HG02763 (cell line): Measurements from ENCODE around the gene FOXD4L1.
"Not testable (repeated sequence)": the region's sequence is repeated elsewhere in the genome, so short reads cannot be mapped to it uniquely, and the experiment has no call there.

ENCODE experiments used
- ATAC-seq: cut with Tn5 transposase; IDR thresholded peaks from one replicate; pipeline ENCODE4 v1.9.1; 2021; ENCODE audit warnings: mild to moderate bottlenecking, moderate library complexity; ENCODE audit not compliant: unreplicated experiment

Gene FOXD4L1

GRCh38 chr2:113498365-113498764 lies at the start of gene FOXD4L1:
Gene FOXD4L1, plus strand, starts transcription at chr2:113498665. Its CDS starts 592 bp downstream, at chr2:113499257.
- not testable (repeated sequence) for ATAC-seq

- not testable (repeated sequence) for ATAC-seq
Measured at GRCh38 chr2:113465770-113466169, 32.7 kb upstream of the FOXD4L1 start.

- ATAC-seq, result not testable (repeated sequence)
Measured at GRCh38 chr2:113476688-113477368, 21.6 kb upstream of the FOXD4L1 start.

- not testable (repeated sequence) for ATAC-seq
Measured at GRCh38 chr2:113496527-113496926, 1.9 kb upstream of the FOXD4L1 start.

GRCh38 chr2:113499019-113499885 lies 787 bp downstream of the FOXD4L1 start:
- ATAC-seq, result not testable (repeated sequence)

GRCh38 chr2:113499886-113500722 lies 1.6 kb downstream of the FOXD4L1 start:
- not testable (repeated sequence) for ATAC-seq

- not testable (repeated sequence) for ATAC-seq
Measured at GRCh38 chr2:113500723-113501038, 2.2 kb downstream of the FOXD4L1 start.

GRCh38 chr2:113502216-113503093 lies 4.0 kb downstream of the FOXD4L1 start:
- ATAC-seq, result not testable (repeated sequence)

- ATAC-seq, result not testable (repeated sequence)
Measured at GRCh38 chr2:113503094-113504042, 4.9 kb downstream of the FOXD4L1 start.

GRCh38 chr2:113504081-113504480 lies 5.6 kb downstream of the FOXD4L1 start:
- not testable (repeated sequence) for ATAC-seq

- not testable (repeated sequence) for ATAC-seq
Measured at GRCh38 chr2:113507394-113508140, 9.1 kb downstream of the FOXD4L1 start.

- not testable (repeated sequence) for ATAC-seq
Measured at GRCh38 chr2:113508187-113508586, 9.7 kb downstream of the FOXD4L1 start.

GRCh38 chr2:113510913-113511312 lies 12.4 kb downstream of the FOXD4L1 start:
- ATAC-seq, result not testable (repeated sequence)

- not testable (repeated sequence) for ATAC-seq
Measured at GRCh38 chr2:113511859-113512258, 13.4 kb downstream of the FOXD4L1 start.

GRCh38 chr2:113515457-113515856 lies 17.0 kb downstream of the FOXD4L1 start:
- not testable (repeated sequence) for ATAC-seq

- ATAC-seq, result not testable (repeated sequence)
Measured at GRCh38 chr2:113515995-113516394, 17.5 kb downstream of the FOXD4L1 start.

GRCh38 chr2:113517025-113517424 lies 18.6 kb downstream of the FOXD4L1 start:
- ATAC-seq, result not testable (repeated sequence)

GRCh38 chr2:113520837-113521236 lies 22.4 kb downstream of the FOXD4L1 start:
- ATAC-seq, result not testable (repeated sequence)
